Stimulated activated CD8-positive, alpha-beta memory T cell treated with anti-CD3 and anti-CD28 coated beads, Interleukin-15, amount 100 ng/mL, for 1 hour (primary cell): Measurements from ENCODE around the gene TMEM184B.

ENCODE experiments used
- DNase-seq: peaks from one replicate; pipeline ENCODE4 v3.0.0-alpha.2; 2020; ENCODE audit warnings: low read depth

The TMEM184B gene

DNA sequence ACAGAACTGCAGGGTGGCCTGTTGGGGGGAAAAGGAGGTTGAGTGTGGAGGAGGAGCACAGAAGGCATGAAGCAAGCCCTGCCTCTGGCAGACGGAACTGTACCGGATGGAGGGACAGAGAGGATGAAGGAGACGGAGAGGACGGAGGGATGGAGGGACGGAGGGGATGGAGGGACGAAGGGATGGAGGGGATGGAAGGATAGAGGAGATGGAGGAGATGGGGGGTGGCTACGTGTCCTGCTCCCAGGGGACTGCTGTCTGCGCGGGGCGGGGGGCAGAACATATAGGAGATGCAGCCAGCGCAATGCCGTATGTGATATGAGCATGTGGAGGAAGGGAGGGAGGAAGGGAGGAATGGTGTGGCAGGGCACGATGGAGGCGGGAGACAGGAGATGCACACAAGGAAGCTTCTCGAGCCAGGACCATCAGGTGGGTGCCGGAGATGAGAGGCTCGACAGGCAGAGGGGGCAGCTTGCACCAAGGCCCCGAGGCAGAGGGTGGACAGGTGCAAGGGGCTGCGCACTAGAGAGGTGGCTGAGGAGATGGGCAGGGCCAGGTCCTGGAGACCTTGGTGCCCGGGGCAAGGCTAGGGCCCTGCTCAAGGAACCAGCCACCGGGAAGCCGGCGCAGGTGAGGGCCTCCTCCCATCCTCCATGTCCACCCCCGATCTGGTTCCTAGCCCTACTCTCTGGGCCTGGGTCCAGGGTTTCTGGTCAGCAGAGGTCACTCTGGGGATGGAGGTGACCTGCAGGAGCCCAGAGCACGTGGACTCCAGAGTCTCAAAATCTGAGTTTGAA lies 45.8 kb downstream of the TMEM184B start:
- DNase-seq: no peak

DNA sequence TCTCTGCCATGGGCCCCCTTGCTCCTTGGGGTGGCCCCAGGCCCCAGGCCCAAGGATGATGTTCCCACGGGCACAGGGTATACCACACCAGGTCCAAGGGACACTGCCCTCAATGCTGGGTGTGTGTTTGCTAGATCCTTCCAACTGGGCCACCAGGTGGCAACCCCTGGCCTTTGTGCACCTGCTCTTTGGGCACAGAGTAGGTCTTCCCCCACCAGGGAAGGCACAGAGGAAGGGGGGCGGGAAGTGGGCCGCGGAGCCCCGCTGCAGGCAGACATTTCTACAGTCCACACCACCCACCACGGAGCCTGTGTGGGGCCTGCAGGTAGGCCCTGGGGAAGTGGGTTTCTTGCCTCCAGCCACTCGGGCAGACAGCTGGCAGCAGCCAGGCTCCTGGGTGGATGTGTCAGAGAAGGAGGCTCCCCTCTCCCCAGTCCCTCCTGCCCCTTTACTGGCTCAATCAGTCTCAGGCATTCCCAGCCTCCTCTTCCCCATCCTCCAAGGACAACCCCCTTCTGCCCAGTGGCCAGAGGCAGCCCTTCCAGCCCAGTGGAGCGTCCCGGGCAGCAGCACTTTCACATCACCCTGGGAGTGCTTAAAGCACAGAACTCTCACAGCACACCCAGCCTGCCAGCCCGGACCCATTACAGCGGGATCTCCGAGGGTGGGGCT lies 49.4 kb downstream of the TMEM184B start:
- no peak for DNase-seq

DNA sequence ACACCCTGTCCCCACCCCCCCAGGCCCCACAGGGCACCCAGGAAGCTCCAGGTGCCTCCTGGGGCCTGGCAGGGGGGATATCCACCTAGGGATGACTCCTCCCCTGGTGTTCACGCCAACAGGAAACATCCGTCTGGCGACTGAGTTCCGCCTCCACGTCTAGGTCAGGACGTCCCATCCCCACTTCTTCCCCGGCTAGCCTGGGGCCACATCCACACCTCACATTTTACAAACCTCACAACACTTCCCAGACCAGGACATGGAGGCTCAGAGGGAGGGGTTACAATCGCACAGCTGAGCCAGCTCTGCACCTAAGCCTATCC lies 50.1 kb downstream of the TMEM184B start:
- no peak for DNase-seq

DNA sequence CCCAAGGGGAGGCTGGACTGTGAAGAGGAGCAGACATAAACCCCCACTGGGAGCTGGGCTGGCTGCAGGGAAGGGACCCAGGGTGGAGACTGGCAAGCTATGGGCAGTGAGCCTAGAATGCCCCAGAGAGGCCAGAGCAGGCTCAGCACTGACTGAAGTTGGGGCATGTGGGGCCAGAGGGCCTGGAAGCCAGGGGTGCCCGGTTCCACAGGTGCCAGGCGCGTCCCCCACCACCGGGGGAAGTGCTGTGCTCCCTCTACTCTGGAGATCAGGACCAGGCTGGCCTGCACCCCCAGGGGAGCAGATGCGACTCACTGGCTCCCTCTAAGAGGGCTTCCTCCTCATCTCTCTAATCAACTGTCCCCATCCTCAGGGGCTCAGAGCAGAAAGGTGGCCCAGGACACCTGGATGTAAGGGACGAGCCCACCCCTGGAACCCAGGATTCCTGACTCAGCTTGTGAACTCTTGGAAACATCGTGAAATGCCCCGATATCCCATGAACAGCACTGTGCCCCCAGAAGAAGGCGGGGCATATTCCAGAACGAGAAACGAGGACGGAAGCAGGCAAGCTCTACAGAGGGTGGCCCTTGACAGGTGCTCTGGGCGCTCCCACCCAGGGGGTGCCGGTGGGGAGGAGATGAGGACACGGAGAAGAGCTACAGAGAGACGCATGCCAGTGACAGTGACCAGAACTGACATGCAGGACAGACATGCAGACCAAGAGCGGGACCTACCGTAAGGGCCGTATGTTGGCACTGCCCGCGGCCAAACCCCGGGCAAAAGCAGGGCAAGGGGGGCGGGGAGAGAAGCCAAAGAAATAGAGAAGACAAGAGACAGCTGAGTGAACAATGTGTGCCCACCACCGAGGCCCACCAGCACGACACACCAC lies 50.7 kb downstream of the TMEM184B start:
- no peak for DNase-seq

DNA sequence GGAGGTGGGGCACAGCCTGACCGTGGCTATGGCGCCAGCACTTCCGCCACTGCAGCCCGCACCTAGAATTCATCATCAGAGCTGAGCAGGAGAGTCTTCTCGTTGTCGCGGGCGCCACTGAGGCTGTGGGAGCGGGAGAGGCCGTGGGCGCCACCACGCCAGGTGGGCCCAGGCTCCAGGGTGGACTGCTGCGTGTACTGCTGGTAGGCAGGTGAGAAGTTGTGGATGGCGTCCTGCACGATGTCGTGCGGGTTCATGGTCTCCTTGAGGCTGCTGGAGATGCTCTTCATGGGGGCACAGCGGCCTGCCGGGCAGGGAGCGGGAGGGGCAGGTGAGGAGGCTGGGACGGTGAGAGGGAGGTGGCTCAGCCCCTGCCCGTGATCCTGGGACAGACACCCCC lies 51.4 kb downstream of the TMEM184B start:
- DNase-seq: no peak

DNA sequence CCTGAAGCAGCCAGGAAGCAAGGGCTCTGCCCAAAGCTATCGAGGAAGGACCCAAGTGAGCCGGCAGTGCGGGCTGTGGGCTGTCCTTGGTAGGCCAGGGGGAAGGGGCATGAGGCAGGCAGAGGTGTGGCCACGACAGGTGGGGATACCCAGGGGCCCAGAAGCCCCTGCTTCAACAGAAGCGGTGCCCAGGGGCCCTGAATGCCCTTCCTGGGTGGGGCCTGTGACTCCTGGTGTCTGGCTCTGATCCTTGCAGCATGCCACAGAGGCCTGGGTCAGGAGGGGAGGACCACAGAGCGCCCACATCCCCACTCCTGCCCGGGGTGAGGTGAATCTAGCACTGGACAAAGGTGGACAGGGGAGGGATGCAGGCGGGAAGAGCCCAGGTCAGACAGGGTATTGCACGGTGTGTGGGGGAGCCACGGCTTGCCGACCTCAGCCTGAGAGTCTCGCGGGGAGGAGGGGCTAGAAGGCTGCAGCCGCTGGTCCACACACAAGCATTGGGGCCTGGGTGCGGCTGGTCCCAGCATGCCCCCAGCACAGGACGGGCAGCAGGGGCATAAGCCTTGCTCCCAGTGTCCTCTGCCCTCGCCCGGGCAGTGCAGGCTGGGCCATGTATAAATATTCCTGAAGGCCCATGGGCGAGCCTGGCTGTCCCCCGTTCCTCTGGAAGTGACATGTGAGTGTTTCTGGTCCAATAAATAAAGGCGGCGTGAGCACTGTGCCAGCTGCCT lies 52.0 kb downstream of the TMEM184B start:
- DNase-seq: no peak

DNA sequence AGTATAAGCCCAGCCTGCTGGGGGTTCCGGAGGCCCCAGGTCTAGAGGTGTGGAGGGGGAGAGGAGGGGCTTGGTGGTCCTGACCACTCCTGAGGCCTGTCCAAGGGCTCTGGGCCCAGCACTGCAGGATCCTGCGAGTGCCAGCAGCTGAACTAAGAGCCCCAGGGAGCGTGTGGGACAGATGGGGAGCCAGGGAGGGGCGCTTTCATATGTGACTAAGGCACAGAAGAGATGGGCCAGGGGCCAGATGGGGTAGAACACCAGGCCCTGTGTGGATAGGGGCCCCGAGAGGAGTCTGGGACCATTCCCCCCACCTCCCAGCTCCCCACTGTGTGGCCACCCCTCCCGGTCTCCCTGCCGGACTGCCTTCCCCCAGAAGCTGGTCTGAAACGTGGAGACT lies 52.6 kb downstream of the TMEM184B start:
- DNase-seq: no peak

DNA sequence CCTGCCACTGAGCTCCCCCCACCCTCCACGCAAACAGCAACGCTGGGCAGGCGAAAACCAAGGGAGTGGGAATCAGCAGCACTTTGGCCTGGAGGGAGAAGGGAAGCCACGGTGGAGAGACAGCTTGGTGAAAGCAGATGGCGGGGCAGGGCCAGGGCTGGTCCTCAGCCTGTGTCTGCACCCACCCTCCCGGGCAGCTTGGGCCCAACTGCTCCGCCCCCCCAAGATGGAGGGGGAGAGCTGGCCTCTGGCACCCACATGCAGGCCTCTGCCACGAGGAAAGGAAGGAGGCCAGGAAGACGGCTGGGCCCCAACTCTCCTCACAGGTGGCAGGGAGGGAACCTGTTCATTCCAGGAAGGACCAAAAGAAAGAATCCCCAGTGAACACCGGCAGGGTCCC lies 53.2 kb downstream of the TMEM184B start:
- no peak for DNase-seq

DNA sequence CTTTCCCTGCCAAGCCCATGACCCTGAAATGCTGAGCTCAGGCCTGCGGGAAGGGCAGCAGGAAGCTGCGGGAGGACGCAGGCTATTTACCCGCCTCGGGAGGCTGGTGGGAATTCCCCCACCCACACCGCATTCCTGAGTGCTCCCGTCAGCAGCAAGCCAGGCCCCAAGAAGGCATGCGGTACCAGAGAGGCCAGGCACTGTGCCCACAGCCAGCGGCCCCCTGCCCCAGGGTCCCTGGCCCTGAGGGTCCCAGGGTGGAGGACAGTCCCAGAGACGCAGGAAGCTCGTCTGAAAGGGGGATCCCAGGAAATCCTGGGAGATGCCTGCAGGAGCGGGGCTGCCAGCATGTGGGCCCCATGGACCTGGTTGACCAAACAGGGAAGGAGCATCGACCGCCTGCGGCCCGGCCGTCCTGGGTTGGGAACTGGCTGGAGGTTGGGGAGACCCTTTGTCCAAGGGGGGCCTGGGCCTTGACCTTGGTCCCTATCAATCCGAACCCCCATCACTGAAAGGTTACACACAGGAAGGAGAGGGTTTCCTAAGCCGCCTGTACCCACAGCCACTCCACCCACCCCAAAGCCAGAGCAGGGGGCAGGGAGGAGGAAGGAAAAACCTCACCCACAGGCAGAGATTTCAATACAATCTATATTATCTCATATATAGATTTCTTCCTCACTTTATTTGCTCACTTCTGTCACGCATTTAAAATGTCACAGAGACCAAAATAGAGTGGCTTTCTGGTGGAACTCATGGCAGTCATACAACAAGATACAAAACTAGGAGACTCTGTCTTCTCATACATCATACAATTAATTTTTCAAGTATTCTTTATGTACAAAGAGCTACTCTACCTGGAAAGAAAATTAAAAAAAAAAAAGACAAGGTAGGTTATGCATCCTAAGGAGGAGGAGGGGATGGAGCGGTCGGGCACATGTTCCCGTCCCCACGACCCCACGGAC lies 53.9 kb downstream of the TMEM184B start:
- DNase-seq: no peak

DNA sequence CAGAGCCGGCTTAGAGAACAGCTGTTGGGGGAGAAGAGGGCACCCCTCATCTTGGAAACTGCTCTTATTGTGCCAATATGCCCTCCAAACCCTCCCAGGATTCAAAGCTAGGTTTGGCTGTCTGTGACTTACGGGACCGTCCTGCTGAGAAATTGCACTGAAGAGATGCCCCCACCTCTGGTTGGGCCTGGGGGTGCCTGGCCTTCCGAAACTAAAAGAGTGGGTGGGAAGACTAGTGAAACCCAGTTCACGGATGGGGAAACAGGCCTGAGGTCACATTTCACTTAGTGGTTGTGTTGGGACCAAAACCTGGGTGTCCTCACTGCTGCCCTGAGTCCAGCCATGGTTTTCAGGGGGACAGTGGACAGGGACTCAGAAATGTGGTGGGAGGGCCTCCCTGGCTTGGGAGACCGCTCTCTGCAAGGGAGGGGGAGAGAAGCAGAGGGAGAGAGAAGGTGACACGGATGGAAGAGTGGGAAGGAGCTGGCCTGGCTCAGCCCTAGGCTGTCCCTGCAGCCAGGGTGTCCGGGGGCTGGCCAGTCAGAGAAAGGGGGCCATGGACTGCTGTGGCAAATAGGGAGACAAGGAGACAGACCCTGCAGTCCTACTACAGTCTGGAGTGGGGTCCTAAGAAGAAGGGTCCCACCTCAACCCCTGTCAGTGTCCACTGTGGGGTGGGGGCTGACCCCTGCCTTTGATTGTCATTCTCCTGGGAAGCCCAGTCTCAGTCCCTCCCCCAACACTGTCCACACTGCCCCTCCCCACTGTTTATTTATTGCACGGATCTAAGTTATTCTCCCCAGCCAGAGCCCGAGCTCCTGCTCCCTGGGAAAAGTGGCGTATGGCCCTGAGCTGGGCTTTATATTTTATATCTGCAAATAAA lies 57.4 kb downstream of the TMEM184B start:
- no peak for DNase-seq

DNA sequence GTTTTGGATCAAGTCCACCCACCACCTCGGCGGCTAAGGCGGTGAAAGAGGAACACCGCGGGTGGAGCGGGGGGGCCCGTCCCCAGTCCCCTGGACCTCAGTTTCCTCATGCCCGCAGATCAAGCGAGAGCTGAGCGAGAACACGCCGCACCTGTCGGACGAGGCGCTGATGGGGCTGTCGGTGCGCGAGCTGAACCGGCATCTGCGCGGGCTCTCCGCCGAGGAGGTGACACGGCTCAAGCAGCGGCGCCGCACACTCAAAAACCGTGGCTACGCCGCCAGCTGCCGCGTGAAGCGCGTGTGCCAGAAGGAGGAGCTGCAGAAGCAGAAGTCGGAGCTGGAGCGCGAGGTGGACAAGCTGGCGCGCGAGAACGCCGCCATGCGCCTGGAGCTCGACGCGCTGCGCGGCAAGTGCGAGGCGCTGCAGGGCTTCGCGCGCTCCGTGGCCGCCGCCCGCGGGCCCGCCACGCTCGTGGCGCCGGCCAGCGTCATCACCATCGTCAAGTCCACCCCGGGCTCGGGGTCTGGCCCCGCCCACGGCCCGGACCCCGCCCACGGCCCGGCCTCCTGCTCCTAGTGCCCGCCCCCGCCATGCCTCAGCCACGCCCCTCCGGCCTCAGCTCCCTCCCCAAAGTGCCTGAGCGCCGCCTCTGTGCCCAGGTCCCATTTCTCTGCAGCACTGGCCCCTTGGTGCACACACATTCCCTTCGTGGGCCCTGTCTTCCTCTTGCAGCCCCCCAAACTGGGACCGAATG lies 58.3 kb downstream of the TMEM184B start:
- no peak for DNase-seq

DNA sequence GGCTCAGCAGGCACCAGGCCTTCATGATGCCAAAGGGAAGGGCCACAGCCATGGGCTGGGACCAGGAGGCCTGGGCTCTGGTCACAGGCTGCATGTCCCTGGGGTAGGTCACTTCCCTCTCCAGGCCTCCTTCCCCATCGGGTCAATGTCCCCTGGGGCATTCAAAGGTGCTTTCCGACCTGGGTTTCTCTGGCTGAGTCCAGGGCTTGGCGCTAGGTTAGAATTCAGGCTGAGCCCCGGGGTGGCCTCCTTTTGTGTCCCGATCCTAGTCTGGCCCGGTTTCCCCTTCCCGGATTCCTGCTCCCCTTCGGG lies 58.9 kb downstream of the TMEM184B start:
- DNase-seq: no peak

DNA sequence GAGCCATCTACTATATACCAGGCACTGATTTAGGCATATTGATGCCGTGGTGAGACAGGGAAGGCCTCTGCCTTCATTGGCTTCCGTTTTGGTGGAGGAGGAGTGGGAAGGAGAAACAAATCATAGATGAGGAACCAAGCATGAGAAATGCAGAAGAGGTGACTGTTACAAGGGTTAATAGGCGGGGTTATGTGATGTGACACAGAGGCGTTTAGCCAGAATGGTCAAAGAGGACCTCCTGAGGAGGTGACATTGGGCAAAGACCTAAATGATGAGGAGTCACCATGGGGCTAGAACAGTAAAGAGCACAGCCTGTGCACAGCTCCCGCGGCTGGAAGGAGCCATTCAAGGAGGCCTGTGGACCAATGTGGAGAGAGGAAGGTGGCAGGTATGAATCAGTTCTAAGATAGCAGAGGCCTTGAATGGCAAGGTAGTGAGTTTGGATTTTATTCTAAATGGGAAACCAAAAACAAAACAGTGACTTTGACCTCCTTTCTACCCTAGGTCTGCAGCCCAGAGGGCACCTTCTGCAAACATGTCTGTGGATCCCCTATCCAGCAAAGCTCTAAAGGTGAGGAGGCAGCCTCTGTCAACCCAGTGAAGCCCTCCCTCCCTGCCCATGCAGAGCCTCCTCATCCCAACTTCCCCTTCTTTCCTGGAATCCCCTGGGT lies 59.4 kb downstream of the TMEM184B start:
- DNase-seq: no peak

DNA sequence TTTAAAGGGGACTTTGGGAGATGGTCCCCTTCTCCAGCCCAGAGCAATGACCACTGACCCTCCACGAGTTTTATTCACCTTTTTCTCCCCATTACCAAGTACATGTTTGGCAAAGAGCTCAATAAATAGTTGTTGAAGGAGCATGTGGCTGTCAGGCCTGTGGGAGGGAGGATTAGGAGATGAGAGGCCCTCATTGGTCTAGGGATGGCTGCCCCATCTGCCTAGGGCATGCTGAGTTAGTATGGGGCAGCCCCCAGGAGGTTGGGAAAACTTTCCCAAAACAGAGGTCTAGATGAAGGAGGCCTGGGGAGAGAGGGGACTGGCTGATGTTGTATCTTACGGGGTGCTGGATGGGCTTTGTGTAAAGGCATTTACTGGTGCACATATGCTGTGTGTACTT lies 60.4 kb downstream of the TMEM184B start:
- no peak for DNase-seq

DNA sequence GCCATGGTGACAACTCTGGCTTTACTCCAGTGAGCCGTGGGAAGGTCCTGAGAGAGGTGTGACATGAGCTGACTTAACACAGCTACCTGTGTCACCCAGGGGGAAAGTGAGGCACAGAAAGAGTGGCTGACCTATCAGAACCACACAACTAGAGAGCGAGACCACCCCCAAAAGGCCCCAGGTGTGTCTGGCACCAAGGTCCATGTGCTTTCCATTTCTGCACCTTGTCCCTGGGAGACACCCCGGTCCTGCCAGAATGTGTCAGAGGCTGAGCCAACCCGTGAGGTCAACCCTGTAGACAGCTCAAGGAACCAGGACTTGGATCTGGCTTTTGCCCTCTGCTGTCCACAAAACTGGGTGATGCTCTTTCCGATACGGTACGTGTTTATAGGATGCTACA lies 61.3 kb downstream of the TMEM184B start:
- DNase-seq: no peak

DNA sequence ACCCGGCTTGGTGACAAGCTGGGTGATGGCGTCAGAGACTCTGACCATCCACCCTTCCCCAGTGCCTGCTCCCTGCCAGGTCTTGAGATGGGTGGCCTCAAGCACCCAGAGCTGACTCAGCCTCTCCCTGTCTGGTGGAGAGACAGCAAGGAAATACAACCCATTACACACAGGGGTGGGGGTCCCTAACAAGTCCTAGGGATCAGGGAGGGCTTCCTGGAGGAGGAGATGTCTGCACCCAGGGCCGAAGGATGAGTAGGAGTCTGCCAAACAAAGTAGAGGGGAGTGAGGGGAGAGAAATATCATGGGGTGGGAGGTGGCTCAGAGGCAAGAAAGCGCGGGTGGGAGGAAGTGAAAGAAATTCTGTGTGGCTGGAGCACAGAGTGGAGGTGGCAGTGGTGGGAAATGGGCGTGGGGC lies 64.2 kb downstream of the TMEM184B start:
- DNase-seq: no peak

DNA sequence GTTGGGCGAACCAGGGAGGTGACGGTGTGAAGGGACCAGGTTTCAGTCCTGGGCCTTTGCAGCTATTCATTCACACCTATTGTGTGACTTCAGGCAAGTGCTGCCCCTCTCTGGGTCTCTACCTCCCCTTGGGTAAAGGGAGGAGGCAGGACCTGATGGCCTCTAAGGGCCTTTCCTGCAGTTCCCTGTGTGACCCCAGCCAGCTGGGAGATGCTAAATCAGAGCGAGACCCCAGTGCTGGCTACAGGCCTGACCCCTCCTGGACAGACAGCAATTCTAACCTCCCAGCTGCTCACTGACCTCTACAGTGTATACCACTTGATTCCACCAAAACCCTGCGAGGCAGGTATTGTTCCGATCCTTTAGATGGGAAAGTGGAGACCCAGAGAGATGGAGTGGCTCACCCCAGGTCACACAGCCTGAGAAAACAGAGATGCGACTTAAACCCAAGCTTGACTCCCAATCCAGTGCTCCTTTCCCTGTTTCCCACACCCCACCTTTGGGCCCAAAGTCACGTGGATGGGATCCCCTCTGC lies 64.8 kb downstream of the TMEM184B start:
- no peak for DNase-seq

DNA sequence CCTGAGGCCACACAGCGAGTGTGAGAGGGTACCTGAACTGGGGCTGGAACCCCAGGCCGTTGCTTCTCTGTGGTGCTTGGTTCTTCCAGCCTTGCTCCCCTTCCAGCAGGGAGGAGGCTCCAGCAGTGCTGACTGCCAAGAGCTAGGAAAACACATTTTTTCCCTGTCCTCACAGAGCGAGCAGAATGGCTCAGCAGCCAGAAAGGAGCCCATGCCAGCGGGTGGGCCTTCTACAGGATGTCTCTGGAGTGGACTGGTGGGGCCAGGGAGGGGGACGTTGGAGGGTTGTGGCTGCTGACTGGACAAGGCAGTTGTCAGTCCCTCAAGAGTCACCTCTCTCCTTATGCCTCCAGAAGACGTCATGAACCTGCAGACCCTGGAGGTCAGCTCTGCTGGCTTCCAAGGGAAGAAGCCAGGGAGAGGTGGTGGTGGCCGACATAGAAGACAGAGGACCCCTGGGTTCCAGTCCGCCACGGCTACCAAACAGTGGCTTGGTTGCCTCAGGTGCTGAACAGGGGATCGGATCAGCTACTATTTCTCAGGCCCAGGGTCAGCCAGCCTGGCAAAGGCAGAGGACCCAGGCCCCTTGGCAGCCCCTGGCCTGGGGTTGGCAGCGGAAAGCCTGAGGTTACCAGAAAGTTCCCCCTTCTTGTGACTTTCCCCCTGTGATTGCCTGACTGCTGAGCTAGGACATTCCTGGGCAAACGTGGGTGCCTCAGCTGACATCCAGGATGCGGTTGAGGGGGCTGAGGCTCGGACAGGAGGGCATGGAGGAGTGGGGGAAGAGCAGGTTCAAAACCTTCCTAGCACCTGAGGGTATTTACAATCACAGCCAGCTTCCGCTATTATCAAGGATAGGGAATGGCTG lies 67.3 kb downstream of the TMEM184B start:
- DNase-seq: no peak
